Femur (tissue), 1 donor: Measurements from ENCODE around the gene GRIP1.

Experiments used
- DNase-seq: peaks from one replicate; pipeline ENCODE4 v3.0.0-alpha.2; 2017

GRIP1 gene

GRCh38 chr12:66375560-66375959, 303.3 kb downstream of the GRIP1 start:
- DNase-seq: no peak

DNA sequence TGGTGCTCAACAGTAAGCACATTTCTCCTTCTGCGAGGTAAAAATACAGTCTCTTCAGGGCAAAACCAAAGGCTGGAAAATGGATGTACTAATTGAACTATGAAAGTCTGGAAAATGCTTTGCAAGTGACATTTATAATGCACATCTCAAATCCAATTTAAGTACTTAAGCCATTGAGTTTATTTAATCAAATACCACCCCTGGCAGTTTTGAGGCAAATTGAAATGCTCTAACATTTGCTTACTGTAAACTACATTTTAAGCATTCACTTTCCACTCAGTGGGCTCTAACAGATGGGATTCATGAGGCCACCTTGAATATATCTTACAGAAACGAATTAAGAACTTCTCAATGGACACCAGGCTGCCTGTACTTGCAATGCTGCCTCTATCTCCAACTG, 306.9 kb downstream of the GRIP1 start:
- DNase-seq: no peak

DNA sequence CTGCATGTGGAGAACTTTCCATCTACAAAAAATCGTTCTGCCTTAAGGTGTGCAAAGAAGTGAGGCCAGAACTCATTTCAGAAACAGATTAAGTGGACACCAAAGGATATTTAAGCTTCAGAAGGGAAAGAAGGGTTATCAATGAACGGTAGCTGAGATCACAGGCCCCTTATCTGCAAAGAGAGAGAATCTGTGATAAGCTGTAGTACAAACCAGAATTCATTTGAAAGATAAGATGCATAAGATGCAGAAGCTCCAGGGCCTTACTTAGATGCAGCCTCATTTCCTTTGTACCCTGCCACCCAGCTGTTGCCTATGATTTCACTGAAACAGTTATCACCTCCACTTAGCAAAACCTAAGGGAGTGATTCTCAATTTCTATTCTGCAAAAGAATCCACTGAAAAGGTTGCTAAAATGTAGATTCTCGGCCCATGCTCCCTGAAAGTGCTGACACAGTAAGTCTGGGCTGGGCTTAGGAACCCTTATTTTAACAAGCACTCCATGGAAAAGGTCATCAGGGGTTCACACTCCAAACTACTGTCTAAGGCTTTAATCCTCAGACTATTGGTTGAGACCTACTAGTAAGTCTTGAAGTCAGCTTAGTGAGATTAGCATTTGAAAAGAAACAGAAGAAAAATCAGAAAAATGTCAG, 311.7 kb downstream of the GRIP1 start:
- DNase-seq: no peak

DNA sequence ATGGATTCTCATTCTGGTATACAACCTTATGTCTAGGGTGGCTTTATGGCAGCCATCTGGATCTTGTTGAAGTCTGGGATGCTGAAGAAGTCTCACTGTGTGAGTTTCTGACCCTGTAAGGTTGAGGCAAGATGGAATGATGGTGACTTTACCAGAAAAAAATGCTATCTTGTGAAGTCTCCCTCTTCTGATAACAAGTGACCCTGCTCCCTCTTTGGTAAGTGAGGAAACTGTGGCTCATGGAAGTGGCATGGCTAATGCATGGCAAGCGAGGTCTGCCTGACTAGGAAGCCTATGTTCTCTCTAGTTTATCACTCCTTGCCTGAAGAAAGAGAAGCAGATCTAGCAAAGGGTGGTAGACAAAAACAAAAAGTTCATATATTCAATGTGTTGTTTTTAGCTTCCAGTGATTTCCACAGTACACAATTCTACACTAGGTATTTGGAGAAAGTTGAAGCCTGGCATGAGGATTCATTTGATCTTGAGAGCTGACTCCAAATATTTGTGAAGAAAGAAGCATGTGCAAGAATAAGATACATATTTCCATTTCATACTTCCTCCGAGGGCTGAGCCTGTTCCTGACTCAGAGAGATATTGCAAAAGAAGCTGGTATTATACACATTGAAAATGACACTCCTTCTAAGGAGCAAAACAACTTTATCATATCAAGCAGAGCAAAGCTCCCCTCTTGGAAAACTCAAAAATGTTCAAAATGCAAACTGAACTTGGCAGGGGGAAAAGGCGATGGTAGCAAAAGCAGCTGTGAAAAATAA, 313.0 kb downstream of the GRIP1 start:
- no peak for DNase-seq

DNA sequence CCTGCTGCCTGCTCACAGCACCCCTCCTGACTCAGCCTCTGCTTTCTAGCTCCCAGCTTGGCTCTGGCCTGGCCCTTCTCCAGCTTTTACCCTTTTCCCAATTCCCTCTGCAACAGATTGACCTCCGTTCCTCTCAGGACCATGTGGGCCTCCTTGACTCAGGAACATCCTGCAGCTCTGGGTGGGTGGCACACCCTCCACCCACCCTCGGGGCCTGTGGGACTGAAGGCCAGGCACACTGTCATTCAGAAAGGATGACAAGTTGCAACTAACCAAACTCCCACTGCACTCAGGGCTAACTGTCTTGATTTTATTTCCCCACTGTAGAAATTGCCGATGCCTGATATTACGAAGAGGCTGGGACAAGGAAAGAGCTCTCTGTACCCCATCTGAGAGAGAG, 317.2 kb downstream of the GRIP1 start:
- no peak for DNase-seq

- no peak for DNase-seq
Observed at GRCh38 chr12:66359300-66359699, 319.6 kb downstream of the GRIP1 start.

GRCh38 chr12:66354291-66354690, 324.6 kb downstream of the GRIP1 start:
- DNase-seq: no peak

GRCh38 chr12:66352899-66353298, 326.0 kb downstream of the GRIP1 start:
- DNase-seq: no peak

- DNase-seq: peak; percentile 32
Observed at GRCh38 chr12:66352197-66352596, 326.7 kb downstream of the GRIP1 start.

GRCh38 chr12:66351301-66351700, 327.6 kb downstream of the GRIP1 start:
- DNase-seq: no peak

GRCh38 chr12:66345956-66346355, 332.9 kb downstream of the GRIP1 start:
- no peak for DNase-seq

- DNase-seq: no peak
Observed at GRCh38 chr12:66345212-66345611, 333.7 kb downstream of the GRIP1 start.

DNA sequence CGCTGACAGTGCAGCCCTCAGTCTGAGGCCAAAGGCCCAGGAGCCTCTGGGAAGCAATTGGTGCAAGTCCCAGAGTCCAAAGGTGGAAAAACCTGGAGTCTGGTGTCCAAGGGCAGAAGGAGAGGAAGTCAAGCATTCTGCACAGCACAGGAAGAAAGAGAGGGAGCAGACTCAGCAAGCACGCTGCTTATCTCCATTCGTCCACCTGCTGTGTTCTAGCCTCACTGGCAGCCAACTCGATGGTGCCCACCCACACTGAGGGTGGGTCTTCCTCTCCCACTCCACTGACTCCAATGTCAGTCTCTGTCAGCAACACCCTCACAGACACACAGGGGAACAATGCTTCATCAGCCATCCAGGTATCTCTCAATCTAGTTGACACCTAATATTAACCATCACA, 337.8 kb downstream of the GRIP1 start:
- DNase-seq: no peak

DNA sequence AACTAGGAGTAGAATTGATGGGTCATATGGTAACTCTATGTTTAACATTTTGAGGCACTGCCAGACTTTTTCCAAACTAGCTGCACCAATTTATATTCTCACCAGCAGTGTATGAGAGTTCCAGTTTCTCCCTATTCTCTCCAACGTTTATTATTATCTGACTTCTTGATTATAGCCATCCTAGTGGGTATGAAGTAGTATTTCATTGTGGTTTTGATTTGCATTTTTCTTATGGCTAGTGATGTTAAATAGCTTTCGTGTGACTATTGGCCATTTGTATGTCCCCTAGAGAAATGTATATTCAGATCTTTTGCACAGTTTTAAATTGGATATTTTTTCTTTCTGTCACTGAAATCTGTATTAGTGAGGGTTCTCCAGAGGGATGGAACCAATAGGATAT, 338.7 kb downstream of the GRIP1 start:
- no peak for DNase-seq

- no peak for DNase-seq
Observed at GRCh38 chr12:66337381-66338010, 341.4 kb downstream of the GRIP1 start.

- no peak for DNase-seq
Observed at GRCh38 chr12:66335746-66336145, 343.1 kb downstream of the GRIP1 start.

- no peak for DNase-seq
Observed at GRCh38 chr12:66331814-66332213, 347.1 kb downstream of the GRIP1 start.

- no peak for DNase-seq
Observed at GRCh38 chr12:66331016-66331415, 347.9 kb downstream of the GRIP1 start.

DNA sequence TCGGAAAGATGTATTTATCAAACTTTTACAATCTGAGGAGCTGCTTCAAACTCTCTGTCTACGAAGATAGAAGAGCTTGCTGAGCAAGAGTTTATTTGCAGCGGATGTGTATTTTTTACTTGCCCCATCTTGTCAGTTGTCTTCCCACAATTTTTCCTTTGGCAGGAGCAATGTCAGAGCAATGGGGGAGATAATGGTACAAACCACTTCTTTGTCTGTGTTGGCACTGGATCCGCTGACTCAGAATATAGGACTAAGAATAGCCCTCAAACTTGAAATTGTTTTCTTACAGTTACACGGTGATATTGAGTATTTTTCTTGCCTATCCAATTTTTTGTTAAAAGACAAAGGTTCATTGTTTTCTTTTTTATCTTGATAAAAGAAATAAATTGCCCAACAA, 348.9 kb downstream of the GRIP1 start:
- DNase-seq: no peak

GRCh38 chr12:66323017-66323416, 355.9 kb downstream of the GRIP1 start:
- DNase-seq: no peak

- no peak for DNase-seq
Observed at GRCh38 chr12:66321435-66321834, 357.4 kb downstream of the GRIP1 start.

GRCh38 chr12:66320996-66321395, 357.9 kb downstream of the GRIP1 start:
- DNase-seq: no peak

DNA sequence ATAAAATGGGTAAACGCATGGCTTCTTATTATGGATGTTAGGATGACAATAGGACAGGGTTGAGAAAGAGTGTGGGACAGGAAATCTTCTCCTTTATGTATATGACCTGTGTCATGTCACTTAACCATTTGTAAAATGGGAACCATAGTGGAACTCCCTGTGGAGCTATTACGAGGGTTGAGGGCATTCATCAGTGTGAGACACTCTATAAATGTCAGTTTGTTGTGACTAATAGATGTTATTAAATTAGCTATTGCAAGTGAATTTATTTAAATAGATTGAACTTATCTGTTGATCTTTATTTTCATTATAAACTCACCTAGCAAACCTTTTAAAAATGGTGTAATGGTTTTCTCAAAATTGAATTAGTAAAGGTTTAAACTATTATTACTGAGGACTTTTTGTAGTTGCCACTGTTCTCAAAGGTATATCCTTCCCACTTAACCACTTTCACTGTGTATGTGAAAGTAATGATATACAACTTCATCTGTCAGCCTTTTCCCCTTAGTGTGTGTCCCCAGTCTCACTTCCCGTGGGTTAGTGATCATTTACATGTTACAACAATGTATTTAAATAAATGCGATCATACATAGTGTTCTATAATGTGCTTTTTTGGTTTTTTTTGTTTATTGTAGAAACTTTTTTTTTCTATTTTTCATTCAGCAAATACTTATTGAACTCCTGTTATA, 359.5 kb downstream of the GRIP1 start:
- no peak for DNase-seq

DNA sequence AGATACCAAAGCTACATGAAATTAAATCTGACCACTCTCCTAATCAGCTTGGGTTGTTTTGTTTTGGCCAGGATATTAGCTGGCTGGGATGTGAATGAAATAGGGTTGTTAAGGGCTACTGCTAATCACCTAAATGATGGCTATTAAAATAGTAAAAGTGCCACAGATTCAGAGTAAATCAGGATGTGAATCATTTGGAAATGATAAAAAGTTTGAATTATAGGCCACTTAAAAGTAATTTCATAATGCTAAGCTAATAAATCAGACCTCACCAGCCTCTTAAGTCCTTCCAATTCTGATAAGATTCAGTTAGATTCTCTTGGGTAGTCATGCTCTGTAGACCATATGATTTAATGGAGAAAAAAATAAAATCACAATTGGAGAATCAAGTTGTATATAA, 364.6 kb downstream of the GRIP1 start:
- no peak for DNase-seq
